K562 (cell line): ENCODE results near the gene STC2. TPM values are rescaled to one million over a fixed set of nuclear protein-coding genes. Genes with fewer than 3 reads are reported as not detected.

Experiments
- ATAC-seq: fragments of 200-7000 bp; cut with Tn5 transposase; 3 replicates; pipeline ENCODE4 v1.9.1; 2020; ENCODE audit warnings: moderate library complexity
- BruUV-seq: library from RNA; stranded (reverse); fragments of 400-500 nt; replicated peaks from 2 replicates; lab custom pipeline; 2021; lab: Mats Ljungman, UMichigan
- CTCF ChIA-PET: fragments of 300-600 bp; formaldehyde crosslinking; extraction: SDS; loops from one replicate; lab custom pipeline; 2021; ENCODE audit warnings: low intra/inter-chr PET ratio; lab: Yijun Ruan, JAX
- POLR2A ChIA-PET: fragments of 300-600, 350-650 bp; sonication (Branson Sonifier 250); formaldehyde crosslinking; extraction: SDS; loops from one replicate; lab custom pipeline; 2021; ENCODE audit warnings: antibody characterized with exemption, inconsistent platforms; lab: Yijun Ruan, JAX
- DNase-seq, 4 experiments: peaks; one replicate each; pipeline versions ENCODE4 v3.0.0 to v3.0.0-alpha.2; 2011 to 2018; ENCODE audit warnings: low spot score in 3 of 4, mixed read lengths in 3 of 4; ENCODE audit errors: extremely low read depth in 1 of 4
- FAIRE-seq: peaks from 2 replicates; lab custom pipeline; 2011; peaks lifted over from hg19 to GRCh38; lab: Jason Lieb, UNC
- H2AFZ ChIP-seq: 2 replicates; pipeline ENCODE4 v1.6.0; 2011; ENCODE audit warnings: low read depth, low read length, control low read depth, inconsistent platforms
- H3K27ac ChIP-seq: fragments of 200-600 bp; 3 replicates; pipeline ENCODE4 v1.8.0; 2011; ENCODE audit warnings: low read depth, mild to moderate bottlenecking, control low read depth, inconsistent platforms, low read length, moderate library complexity, mixed read lengths; ENCODE audit errors: extremely low read depth
- H3K27me3 ChIP-seq, 2 experiments: fragments of 300-600 bp in 1 of 2; 2 replicates in 1 of 2; 3 replicates in 1 of 2; pipeline versions ENCODE4 v1.6.0 to v1.8.0; 2011; ENCODE audit warnings: inconsistent platforms in 2 of 2, low read length in 2 of 2, mild to moderate bottlenecking in 1 of 2, mixed read lengths in 1 of 2, moderate library complexity in 1 of 2; ENCODE audit not compliant: control insufficient read depth in 2 of 2, insufficient read depth in 2 of 2
- H3K36me3 ChIP-seq: fragments of 300-600 bp; 3 replicates; pipeline ENCODE4 v1.8.0; 2011; ENCODE audit warnings: mild to moderate bottlenecking, low read length, inconsistent platforms; ENCODE audit not compliant: control insufficient read depth, insufficient read depth
- H3K4me1 ChIP-seq, 2 experiments: fragments of 200-600 bp in 1 of 2; replicated peaks in 1 of 2; 2 replicates in 1 of 2; 3 replicates in 1 of 2; pipeline versions ENCODE4 v1.5.1 to v1.8.0; 2011; ENCODE audit warnings: inconsistent platforms in 2 of 2, low read length in 2 of 2, mild to moderate bottlenecking in 1 of 2, mixed read lengths in 1 of 2, moderate library complexity in 1 of 2; ENCODE audit not compliant: control insufficient read depth in 2 of 2, insufficient read depth in 2 of 2
- H3K4me2 ChIP-seq: 2 replicates; pipeline ENCODE4 v1.6.1; 2011; ENCODE audit warnings: low read length, control low read depth, inconsistent platforms, mixed read lengths; ENCODE audit not compliant: insufficient read depth
- H3K4me3 ChIP-seq: fragments of 200-600 bp; sonication (generic), shearing (Covaris generic); 2 replicates; pipeline ENCODE4 v1.5.1; 2016; ENCODE audit warnings: control low read depth, inconsistent platforms
- H3K79me2 ChIP-seq: fragments of 200-600 bp; 3 replicates; pipeline ENCODE4 v1.8.0; 2011; ENCODE audit warnings: low read length, inconsistent platforms; ENCODE audit not compliant: control insufficient read depth, insufficient read depth
- H3K9ac ChIP-seq, 2 experiments: 2 replicates each; pipeline versions ENCODE4 v1.6.0 to v1.6.1; 2011; ENCODE audit warnings: low read depth in 2 of 2, low read length in 2 of 2, control low read depth in 1 of 2, inconsistent platforms in 1 of 2, mild to moderate bottlenecking in 1 of 2, mixed read lengths in 1 of 2; ENCODE audit not compliant: insufficient read depth in 1 of 2
- H3K9me1 ChIP-seq: one replicate; pipeline ENCODE4 v1.6.0; 2011; ENCODE audit warnings: inconsistent platforms, mild to moderate bottlenecking, low read length, moderate library complexity; ENCODE audit not compliant: control insufficient read depth, insufficient read depth
- H3K9me3 ChIP-seq: replicated peaks from 2 replicates; pipeline ENCODE4 v1.5.1; 2011; ENCODE audit warnings: low read depth, low read length, inconsistent platforms; ENCODE audit not compliant: control insufficient read depth, insufficient read depth
- H4K20me1 ChIP-seq: replicated peaks from 2 replicates; pipeline ENCODE4 v1.6.1; 2011; ENCODE audit warnings: low read length, inconsistent platforms, mixed read lengths; ENCODE audit not compliant: control insufficient read depth, insufficient read depth
- EZH2 ChIP-seq: IDR thresholded peaks from 2 replicates; pipeline ENCODE4 v1.6.1; 2012; ENCODE audit warnings: low read depth, mild to moderate bottlenecking, inconsistent platforms, low read length, borderline replicate concordance
- FOXJ2 ChIP-seq: fragments of 200-800 bp; sonication (Bioruptor generic); IDR thresholded peaks from 2 replicates; pipeline ENCODE4 v1.6.1; 2016; ENCODE audit warnings: missing genetic modification characterization, missing compliant biosample characterization
- FOXM1 ChIP-seq, 2 experiments: fragments of 450-650 bp in 1 of 2; sonication (generic) in 1 of 2; formaldehyde crosslinking in 1 of 2; IDR thresholded peaks; 2 replicates each; pipeline versions ENCODE4 v1.6.1 to v1.9.0; 2017 to 2022; ENCODE audit warnings: low read depth in 2 of 2, mild to moderate bottlenecking in 2 of 2, missing genetic modification reagents in 1 of 2, moderate library complexity in 1 of 2
- POLR2H ChIP-seq: IDR thresholded peaks from 2 replicates; pipeline ENCODE4 v1.6.1; 2016; ENCODE audit warnings: missing genetic modification characterization, low read depth, mild to moderate bottlenecking, control low read depth, missing compliant biosample characterization, moderate library complexity
- RAD21 ChIP-seq, 2 experiments: fragments of 250-450 bp in 1 of 2; fragments of 450-650 bp in 1 of 2; sonication (Bioruptor Pico) in 1 of 2; formaldehyde crosslinking in 1 of 2; IDR thresholded peaks in 1 of 2; conservative IDR thresholded peaks in 1 of 2; 2 replicates each; pipeline versions ENCODE4 v1.4.0 to v1.8.0; 2020 to 2022; ENCODE audit warnings: mild to moderate bottlenecking in 2 of 2, moderate library complexity in 1 of 2
- ZNF830 ChIP-seq: fragments of 250-450 bp; sonication (Bioruptor Pico); IDR thresholded peaks from 2 replicates; pipeline ENCODE4 v1.5.0; 2021; ENCODE audit warnings: mild to moderate bottlenecking
- ZSCAN29 ChIP-seq: fragments of 450-650 bp; IDR thresholded peaks from 2 replicates; pipeline ENCODE4 v1.6.1; 2017
- WGBS: fragments of 100-300 bp; shearing (Covaris generic); methylation state at CpG from one replicate; pipeline ENCODE4 v1.1.6; 2016; ENCODE audit warnings: low coverage, mixed read lengths; ENCODE audit not compliant: insufficient coverage; ENCODE audit errors: missing lambda C conversion rate; 5-methylcytosine and 5-hydroxymethylcytosine counted together
- in situ Hi-C: fragments of 300-500 bp; cut with MboI; formaldehyde crosslinking; loops from 4 replicates; pipeline ENCODE4 v1.15.0; 2018; ENCODE audit warnings: inconsistent platforms, mixed read lengths
- intact Hi-C: fragments of 100-400 bp; cut with micrococcal nuclease; formaldehyde crosslinking; loops from 2 replicates; pipeline ENCODE4 v1.14.2; 2022
- polyA plus RNA-seq, 8 experiments: library from polyadenylated mRNA; depleted of rRNA in 4 of 8; stranded (reverse) in 5 of 8; unstranded in 3 of 8; fragments of >200 nt; fragmentation: Nextera tagmentation in 2 of 8; fragmentation: Illumina TruSeq in 1 of 8; extraction: Ambion mirVana in 2 of 8; extraction: Trizol in 1 of 8; gene quantifications; 2 replicates each; pipeline versions ENCODE4 v1.2.1 to v1.2.3, GENCODE V29; 2011 to 2014; ENCODE audit warnings: inconsistent platforms in 1 of 8, missing spikeins in 1 of 8
- total RNA-seq, 7 experiments: library from RNA; depleted of rRNA in 6 of 7; stranded (reverse); fragments of >200 nt in 6 of 7; fragmentation: Illumina TruSeq in 2 of 7; extraction: Trizol in 2 of 7; gene quantifications; 2 replicates each; pipeline versions ENCODE4 v1.2.1 to v1.2.3, GENCODE V29; 2011 to 2021; ENCODE audit warnings: low replicate concordance in 1 of 7

The STC2 gene
- total and polyA plus RNA-seq, 9 of the 15 experiments (the other 6 are each of a cell fraction or from before 2014, with no cell fraction given) = 0.62 to 31.7 (median 7.4) TPM

DNA sequence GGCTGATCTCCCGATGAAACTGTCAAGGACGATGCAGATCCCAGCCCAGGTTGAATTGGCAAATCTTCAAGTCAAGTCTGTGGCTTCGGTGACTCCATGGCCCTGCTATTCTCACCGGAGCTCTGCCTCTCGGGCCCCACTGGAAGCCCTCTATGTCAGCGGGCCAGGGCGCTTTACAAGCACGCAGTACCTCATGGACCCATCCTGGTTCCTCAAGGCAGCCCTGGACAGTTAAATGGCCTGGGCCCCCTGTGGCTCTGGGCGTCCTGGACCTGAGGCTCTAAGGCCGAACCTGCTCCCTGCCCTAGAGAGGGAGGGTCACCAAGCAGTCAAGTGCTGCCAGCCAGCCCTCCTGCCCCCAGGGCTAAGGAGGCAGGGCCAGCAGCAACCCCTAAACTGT lies 45.3 kb downstream of the STC2 start:
- H3K4me1 ChIP-seq = peaks cover 4 to 13% of the 10 kb centered on the region in 2 experiments; a peak in 4 of 5 replicates
- DNase-seq (no peak), FAIRE-seq (no peak), ATAC-seq (no peak)
- H3K9ac ChIP-seq = no peak overlapping the region
- H3K27me3 ChIP-seq = peaks cover 10 to 24% of the 10 kb centered on the region in 2 experiments; a peak in 4 of 5 replicates
- no peak overlapping the region for H3K4me2 ChIP-seq
- CTCF ChIA-PET = interaction anchor here (0.7 kb wide), 1 partner anchor 42 kb away, joined by 3 read pairs; no protein-coding TSS in a partner anchor
- peak overlapping the region; percentile 96 for H2AFZ ChIP-seq
- TF ChIP-seq EZH2 = no peak
- no peak for TF ChIP-seq ZSCAN29
- TF ChIP-seq POLR2H = no peak
- TF ChIP-seq FOXM1 (IDR thresholded peaks at IDR 0.05; ENCODE audit: low read depth) = no peak
- no peak for TF ChIP-seq FOXM1 (CRISPR knock-in tag; IDR thresholded peaks at IDR 0.05; ENCODE audit: low read depth)
- 31% methylated on average over 4 of the region's 10 CpGs for WGBS
- no TSS peak for BruUV-seq
- H3K9me1 ChIP-seq = no peaks in the 10 kb centered on the region
- no peaks in the 10 kb centered on the region for H3K36me3 ChIP-seq
- no peaks in the 10 kb centered on the region for H3K79me2 ChIP-seq
- intact Hi-C loops = loop anchor here (1.0 to 5.0 kb wide), 4 partner anchors 116 to 576 kb away; no protein-coding TSS in a partner anchor
- no peak overlapping the region for H3K27ac ChIP-seq
- H3K9me3 ChIP-seq = no peaks in the 10 kb centered on the region
- POLR2A ChIA-PET = no interaction called here
- in situ Hi-C loops = no loop called here
- no peaks in the 10 kb centered on the region for H4K20me1 ChIP-seq
- no peak overlapping the region for H3K4me3 ChIP-seq

GRCh38 chr5:173281910-173282309 lies 46.3 kb downstream of the STC2 start:
- Histone ChIP-seq H3K9me1 (no peaks in the 10 kb centered on the region), H2AFZ (no peak overlapping the region), H3K79me2 (no peaks in the 10 kb centered on the region), H3K27ac (no peak overlapping the region), H3K4me1 (peaks cover 4 to 13% of the 10 kb centered on the region in 2 experiments; a peak in 4 of 5 replicates), H3K4me3 (no peak overlapping the region), H3K27me3 (peaks cover 10 to 17% of the 10 kb centered on the region in 2 experiments; a peak in 4 of 5 replicates), H3K9ac (no peak overlapping the region), H3K36me3 (no peaks in the 10 kb centered on the region), H3K4me2 (no peak overlapping the region), H4K20me1 (no peaks in the 10 kb centered on the region), H3K9me3 (no peaks in the 10 kb centered on the region)
- 11% methylated on average over 5 of the region's 6 CpGs for WGBS
- intact Hi-C loops = loop anchor here (1.0 to 5.0 kb wide), 4 partner anchors 115 to 575 kb away; no protein-coding TSS in a partner anchor
- peak; percentile 65 for FAIRE-seq
- DNase-seq = peak in 2 of 4 experiments; percentile 39 to 40
- CTCF ChIA-PET = interaction anchor here (0.6 kb wide), 1 partner anchor 574 kb away, joined by 3 read pairs; no protein-coding TSS in a partner anchor
- ATAC-seq = peak; percentile 73
- in situ Hi-C loops = no loop called here
- POLR2A ChIA-PET = interaction anchor here (0.5 to 1.0 kb wide), 3 partner anchors 17 to 323 kb away, joined by 3 read pairs; partner anchors contain the start of gene RPL26L1
- BruUV-seq = no TSS peak
- TF ChIP-seq ZNF830 (CRISPR knock-in tag) = no peak
- no peak for TF ChIP-seq FOXJ2 (tag)
- peak in 1 of 2 experiments; percentile 74; a peak in 2 of 4 replicates for TF ChIP-seq RAD21 (CRISPR knock-in tag; conservative IDR thresholded peaks at IDR 0.05 in 1 of 2, IDR thresholded peaks at IDR 0.05 in 1 of 2)
